ENCODE measurements around the gene DUSP9. TPM values are rescaled to one million over a fixed set of nuclear protein-coding genes. Genes with fewer than 3 reads are reported as not detected.
"Not testable (repeated sequence)": the region's sequence is repeated elsewhere in the genome, so short reads cannot be mapped to it uniquely, and the experiment has no call there.

DUSP9 gene
- total and polyA plus RNA-seq, 7 donors = not detected

GRCh38 chrX:153696986-153697722 lies 50.2 kb downstream of the DUSP9 start:
- peaks cover 19% of the 10 kb centered on the region for H3K4me1 ChIP-seq
- H3K4me3 ChIP-seq = not testable (repeated sequence)

GRCh38 chrX:153697924-153698865 lies 51.2 kb downstream of the DUSP9 start:
- WGBS, 3 donors = 67 to 88% (median 70%) methylated on average over 10 to 14 of the region's 16 CpGs
- no peak overlapping the region for H3K4me3 ChIP-seq
- no peaks in the 10 kb centered on the region for H3K9me3 ChIP-seq
- H3K27me3 ChIP-seq (ENCODE audit: insufficient read depth in 3 of 3, low read length in 2 of 3) = no peaks in the 10 kb centered on the region
- no peak for TF ChIP-seq CTCF (IDR thresholded peaks at IDR 0.05)
- H3K36me3 ChIP-seq (ENCODE audit: insufficient read depth in 1 of 2, low read depth in 1 of 2) = peaks cover 3 to 11% of the 10 kb centered on the region in 2 donors
- H3K4me1 ChIP-seq = peaks cover 20% of the 10 kb centered on the region
- intact Hi-C loops (cut with DNase I) = no loop called here
- no peak for DNase-seq
- no peak for ATAC-seq
- peak overlapping the region; percentile 90 for H3K27ac ChIP-seq

More at GRCh38 chrX:153696986-153697722, 50.2 kb downstream of the DUSP9 start:
- WGBS, 3 donors = 28 to 72% (median 63%) methylated on average over 14 to 16 of the region's 16 CpGs
- DNase-seq; H3K27me3 ChIP-seq (ENCODE audit: insufficient read depth in 3 of 3, low read length in 2 of 3); H3K9me3 ChIP-seq; intact Hi-C loops (cut with DNase I): not testable (repeated sequence)
- peak overlapping the region; percentile 81 for H3K27ac ChIP-seq
- H3K36me3 ChIP-seq (ENCODE audit: insufficient read depth in 1 of 2, low read depth in 1 of 2) = peaks cover 3 to 14% of the 10 kb centered on the region in 2 donors
- ATAC-seq = peak; percentile 40 to 60 (median 49)

GRCh38 chrX:153699210-153699783 lies 52.3 kb downstream of the DUSP9 start:
- H3K36me3 ChIP-seq (ENCODE audit: insufficient read depth in 1 of 2, low read depth in 1 of 2) = peaks cover 3 to 11% of the 10 kb centered on the region in 2 donors
- intact Hi-C loops (cut with DNase I); H3K9me3 ChIP-seq; H3K27me3 ChIP-seq (ENCODE audit: insufficient read depth in 3 of 3, low read length in 2 of 3); DNase-seq; H3K4me3 ChIP-seq: not testable (repeated sequence)
- peaks cover 27% of the 10 kb centered on the region for H3K4me1 ChIP-seq
- WGBS, 3 donors = 44 to 66% (median 62%) methylated on average over 4 to 15 of the region's 16 CpGs
- ATAC-seq = peak in 1 of 4 donors; percentile 7
- H3K27ac ChIP-seq = peak overlapping the region; percentile 90

- DNase-seq (peak; percentile 54 to 81), ATAC-seq (peak; percentile 38 to 62 (median 58))
- 34 to 48% (median 34%) methylated on average over 10 to 18 of the region's 18 CpGs for WGBS, 3 donors
- H3K36me3 ChIP-seq (ENCODE audit: insufficient read depth in 1 of 2, low read depth in 1 of 2); H3K9me3 ChIP-seq; H3K27me3 ChIP-seq (ENCODE audit: insufficient read depth in 3 of 3, low read length in 2 of 3); H3K4me3 ChIP-seq; intact Hi-C loops (cut with DNase I): not testable (repeated sequence)
- Histone ChIP-seq H3K27ac (peak overlapping the region; percentile 90), H3K4me1 (peaks cover 27% of the 10 kb centered on the region)
Observed at GRCh38 chrX:153699784-153700371, 52.9 kb downstream of the DUSP9 start.

GRCh38 chrX:153700376-153700945 lies 53.5 kb downstream of the DUSP9 start:
- H3K4me3 ChIP-seq = no peak overlapping the region
- 26 to 51% (median 43%) methylated on average over 15 of the region's 15 CpGs for WGBS, 3 donors
- intact Hi-C loops (cut with DNase I) = no loop called here
- H3K27ac ChIP-seq = peak overlapping the region; percentile 90
- TF ChIP-seq CTCF (IDR thresholded peaks at IDR 0.05) = no peak
- no peaks in the 10 kb centered on the region for H3K9me3 ChIP-seq
- peaks cover 27% of the 10 kb centered on the region for H3K4me1 ChIP-seq
- H3K27me3 ChIP-seq (ENCODE audit: insufficient read depth in 3 of 3, low read length in 2 of 3) = no peaks in the 10 kb centered on the region
- peaks cover 3 to 4% of the 10 kb centered on the region in 2 donors for H3K36me3 ChIP-seq (ENCODE audit: insufficient read depth in 1 of 2, low read depth in 1 of 2)
- ATAC-seq (peak; percentile 6 to 36 (median 27)), DNase-seq (peak in 1 of 2 donors; percentile 68)

Other genes with a start within 250 kb of the DUSP9 start
- not detected for gene PNMA6E, start 245.9 kb upstream of the DUSP9 start, total RNA-seq
- gene PNMA6E, start 245.9 kb upstream of the DUSP9 start, polyA plus RNA-seq = not detected
- gene ZFP92, start 235.7 kb upstream of the DUSP9 start, total RNA-seq = under 1 TPM; 0.30 to 0.50 (median 0.36) TPM
- under 1 TPM; 0.10 to 0.16 (median 0.16) TPM for gene ZFP92, start 235.7 kb upstream of the DUSP9 start, polyA plus RNA-seq
- gene TREX2, start 201.1 kb upstream of the DUSP9 start, total RNA-seq = under 1 TPM in 3 of 4 donors, not detected in 1; 0.25 to 0.56 (median 0.42) TPM
- gene TREX2, start 201.1 kb upstream of the DUSP9 start, polyA plus RNA-seq = under 1 TPM in 2 of 3 donors, not detected in 1; 0.10 to 0.27 TPM
- gene HAUS7, start 176.6 kb upstream of the DUSP9 start, total RNA-seq = 10 to 100 TPM; 10.7 to 17.3 (median 12.7) TPM
- gene HAUS7, start 176.6 kb upstream of the DUSP9 start, polyA plus RNA-seq = 10 to 100 TPM in 2 of 3 donors, 1 to 10 TPM in 1; 8.3 to 18.5 (median 15.0) TPM
- gene BGN, start 152.2 kb upstream of the DUSP9 start, total RNA-seq = 10 to 100 TPM; 12.6 to 62.4 (median 23.6) TPM
- 1 to 10 TPM; 6.7 to 9.9 (median 8.4) TPM for gene BGN, start 152.2 kb upstream of the DUSP9 start, polyA plus RNA-seq
- gene ATP2B3, start 129.6 kb upstream of the DUSP9 start, total RNA-seq = under 1 TPM in 1 of 4 donors, not detected in 3; 0.04 TPM
- under 1 TPM in 2 of 3 donors, not detected in 1; 0.01 TPM for gene ATP2B3, start 129.6 kb upstream of the DUSP9 start, polyA plus RNA-seq
- gene CCNQ, start 48.1 kb upstream of the DUSP9 start, total RNA-seq = 10 to 100 TPM; 17.0 to 34.3 (median 20.6) TPM
- gene CCNQ, start 48.1 kb upstream of the DUSP9 start, polyA plus RNA-seq = 10 to 100 TPM; 47.8 to 53.5 (median 48.6) TPM
- gene PNCK, start 26.6 kb downstream of the DUSP9 start, total RNA-seq = 1 to 10 TPM in 1 of 4 donors, under 1 TPM in 3; 0.79 to 1.9 (median 0.92) TPM
- 1 to 10 TPM in 1 of 3 donors, under 1 TPM in 2; 0.21 to 1.0 (median 0.35) TPM for gene PNCK, start 26.6 kb downstream of the DUSP9 start, polyA plus RNA-seq
- 100 to 1,000 TPM in 2 of 4 donors, 10 to 100 TPM in 2; 82.2 to 256 (median 117) TPM for gene SLC6A8, start 40.7 kb downstream of the DUSP9 start, total RNA-seq
- gene SLC6A8, start 40.7 kb downstream of the DUSP9 start, polyA plus RNA-seq = 100 to 1,000 TPM in 2 of 3 donors, 10 to 100 TPM in 1; 84.9 to 209 (median 104) TPM
- 10 to 100 TPM; 65.4 to 71.6 (median 66.0) TPM for gene BCAP31, start 77.2 kb downstream of the DUSP9 start, total RNA-seq
- 10 to 100 TPM; 63.7 to 97.3 (median 72.1) TPM for gene BCAP31, start 77.2 kb downstream of the DUSP9 start, polyA plus RNA-seq
- gene ABCD1, start 77.7 kb downstream of the DUSP9 start, total RNA-seq = 10 to 100 TPM; 16.0 to 27.1 (median 20.9) TPM
- gene ABCD1, start 77.7 kb downstream of the DUSP9 start, polyA plus RNA-seq = 10 to 100 TPM; 11.7 to 36.0 (median 15.8) TPM
- 1 to 10 TPM in 1 of 4 donors, under 1 TPM in 3; 0.27 to 1.5 (median 0.73) TPM for gene PLXNB3, start 117.0 kb downstream of the DUSP9 start, total RNA-seq
- gene PLXNB3, start 117.0 kb downstream of the DUSP9 start, polyA plus RNA-seq = under 1 TPM; 0.13 to 0.35 (median 0.31) TPM
- 100 to 1,000 TPM in 1 of 4 donors, 10 to 100 TPM in 3; 43.7 to 140 (median 61.4) TPM for gene SRPK3, start 133.8 kb downstream of the DUSP9 start, total RNA-seq
- 10 to 100 TPM; 14.5 to 37.4 (median 23.3) TPM for gene SRPK3, start 133.8 kb downstream of the DUSP9 start, polyA plus RNA-seq
- gene IDH3G, start 147.2 kb downstream of the DUSP9 start, total RNA-seq = 10 to 100 TPM; 45.6 to 56.9 (median 51.8) TPM
- 10 to 100 TPM; 25.0 to 54.2 (median 44.3) TPM for gene IDH3G, start 147.2 kb downstream of the DUSP9 start, polyA plus RNA-seq
- gene SSR4, start 147.5 kb downstream of the DUSP9 start, total RNA-seq = 10 to 100 TPM; 57.2 to 86.6 (median 71.2) TPM
- 100 to 1,000 TPM in 2 of 3 donors, 10 to 100 TPM in 1; 84.5 to 198 (median 107) TPM for gene SSR4, start 147.5 kb downstream of the DUSP9 start, polyA plus RNA-seq
- gene PDZD4, start 183.3 kb downstream of the DUSP9 start, total RNA-seq = 1 to 10 TPM in 3 of 4 donors, under 1 TPM in 1; 0.50 to 2.1 (median 1.4) TPM
- 1 to 10 TPM in 1 of 3 donors, under 1 TPM in 2; 0.65 to 1.3 (median 0.79) TPM for gene PDZD4, start 183.3 kb downstream of the DUSP9 start, polyA plus RNA-seq
- 1 to 10 TPM in 2 of 4 donors, under 1 TPM in 2; 0.22 to 1.5 (median 0.90) TPM for gene L1CAM, start 239.0 kb downstream of the DUSP9 start, total RNA-seq
- under 1 TPM; 0.36 to 0.46 (median 0.39) TPM for gene L1CAM, start 239.0 kb downstream of the DUSP9 start, polyA plus RNA-seq

Measured in psoas muscle (tissue), 8 donors.